ENCODE data around the gene NTM. TPM values are rescaled to one million over a fixed set of nuclear protein-coding genes. Genes with fewer than 3 reads are reported as not detected.

NTM gene
- total RNA-seq, 2 experiments from 2014 or later = not detected

DNA sequence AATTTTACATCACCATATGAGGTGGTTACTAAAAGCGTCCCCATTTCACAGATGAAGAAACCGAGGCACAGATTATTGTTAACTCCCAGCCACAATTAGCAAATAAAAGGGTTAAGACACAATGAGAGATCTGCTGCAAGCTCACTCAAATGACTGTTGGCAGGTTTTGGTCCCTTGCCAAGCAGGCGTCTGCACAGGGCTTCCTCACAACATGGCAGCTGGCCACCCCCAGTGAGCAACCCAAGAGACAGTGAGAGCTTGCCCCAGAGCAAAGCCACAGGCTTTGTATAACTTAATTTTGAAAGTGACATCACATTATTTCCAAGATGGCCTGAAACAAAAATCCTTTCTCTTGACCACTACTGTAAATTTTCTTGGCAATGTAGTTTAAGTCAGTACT is 217.6 kb downstream of the NTM start:
- Mint-ChIP-seq H3K9me3 (peaks cover 5% of the 10 kb centered on the region), H3K36me3 (ENCODE audit: low read depth) (no peaks in the 10 kb centered on the region), H3K4me1 (no peaks in the 10 kb centered on the region), H3K27ac (no peak overlapping the region), H3K27me3 (no peaks in the 10 kb centered on the region), H3K4me3 (no peak overlapping the region)
- POLR2A ChIA-PET = no interaction called here
- DNase-seq = no peak
- CTCF ChIA-PET = no interaction called here

DNA sequence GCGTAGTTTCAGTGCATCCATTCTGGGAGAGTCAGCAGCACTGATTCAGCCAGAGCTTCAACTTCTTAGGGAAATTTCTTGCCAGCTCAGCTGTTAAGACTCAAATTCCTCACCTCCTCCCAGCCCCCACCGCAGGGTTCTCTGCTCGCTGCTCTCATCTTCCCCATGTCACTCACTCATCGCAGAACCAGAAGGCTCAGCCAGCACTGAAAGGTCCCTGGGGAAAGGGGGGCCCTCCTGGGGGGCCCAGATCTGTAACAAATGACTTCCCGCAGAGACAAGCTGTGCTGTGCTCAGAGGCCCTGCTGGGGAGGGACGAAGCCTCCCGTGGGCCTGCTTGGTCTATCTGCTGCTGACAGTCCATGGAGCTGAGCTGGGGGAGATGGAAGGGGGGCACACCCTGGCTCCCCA is 220.6 kb downstream of the NTM start:
- Mint-ChIP-seq H3K4me3 (no peak overlapping the region), H3K27ac (no peak overlapping the region), H3K27me3 (no peaks in the 10 kb centered on the region), H3K9me3 (peaks cover 3% of the 10 kb centered on the region), H3K4me1 (no peaks in the 10 kb centered on the region), H3K36me3 (ENCODE audit: low read depth) (no peaks in the 10 kb centered on the region)
- no peak for DNase-seq
- ChIA-PET POLR2A (no interaction called here), CTCF (no interaction called here)

- Mint-ChIP-seq H3K4me1 (no peaks in the 10 kb centered on the region), H3K27ac (no peak overlapping the region), H3K4me3 (no peak overlapping the region), H3K9me3 (peaks cover 3% of the 10 kb centered on the region), H3K36me3 (ENCODE audit: low read depth) (no peaks in the 10 kb centered on the region), H3K27me3 (no peaks in the 10 kb centered on the region)
- CTCF ChIA-PET = no interaction called here
- POLR2A ChIA-PET = no interaction called here
- no peak for DNase-seq
These were observed 221.7 kb downstream of the NTM start for GRCh38 chr11:131592152-131592551.

DNA sequence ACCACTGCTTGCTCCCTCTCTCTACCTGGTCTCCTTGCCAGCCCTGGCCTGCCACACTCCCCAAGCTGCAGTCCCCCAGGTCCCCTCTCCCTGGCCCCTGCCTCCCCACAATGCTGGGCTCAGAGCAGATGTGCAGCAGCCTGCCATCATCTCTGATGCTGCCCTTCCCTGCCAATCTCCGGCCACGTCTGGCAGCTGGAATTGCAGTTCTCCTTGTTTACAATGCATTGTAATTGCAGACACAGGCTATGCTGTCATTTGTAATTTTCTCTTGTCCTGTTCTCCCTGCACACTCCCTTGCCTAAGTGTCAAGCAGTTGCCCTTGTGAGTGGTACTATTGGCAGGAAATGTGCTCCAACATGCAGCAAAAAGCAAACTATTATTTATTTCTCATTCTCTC is 222.3 kb downstream of the NTM start:
- Mint-ChIP-seq H3K27me3 (no peaks in the 10 kb centered on the region), H3K4me1 (no peaks in the 10 kb centered on the region), H3K36me3 (ENCODE audit: low read depth) (no peaks in the 10 kb centered on the region), H3K9me3 (peaks cover 3% of the 10 kb centered on the region), H3K27ac (no peak overlapping the region), H3K4me3 (no peak overlapping the region)
- DNase-seq = no peak
- ChIA-PET CTCF (no interaction called here), POLR2A (no interaction called here)

DNA sequence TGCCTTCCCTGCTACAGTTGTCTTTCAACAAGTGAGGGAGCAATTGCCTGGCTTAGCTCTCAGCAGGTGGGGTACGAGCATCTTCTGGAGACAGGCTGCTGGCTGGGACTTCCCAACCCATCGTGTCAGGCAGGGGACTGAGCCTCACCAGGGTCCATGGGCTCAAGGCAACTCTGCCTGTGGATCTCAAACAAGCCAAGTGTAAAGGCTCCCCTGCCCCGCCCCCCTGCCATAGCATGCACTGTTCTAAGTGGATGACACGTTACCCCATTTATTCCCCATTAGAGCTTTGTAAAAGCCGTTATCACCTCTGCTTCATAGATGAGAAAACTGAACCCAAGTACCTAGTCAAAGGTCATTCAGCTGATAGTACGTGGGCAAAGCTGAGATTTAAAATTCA is 222.9 kb downstream of the NTM start:
- ChIA-PET POLR2A (no interaction called here), CTCF (no interaction called here)
- Mint-ChIP-seq H3K9me3 (peaks cover 3% of the 10 kb centered on the region), H3K36me3 (ENCODE audit: low read depth) (no peaks in the 10 kb centered on the region), H3K27ac (no peak overlapping the region), H3K27me3 (no peaks in the 10 kb centered on the region), H3K4me3 (no peak overlapping the region), H3K4me1 (no peaks in the 10 kb centered on the region)
- no peak for DNase-seq

DNA sequence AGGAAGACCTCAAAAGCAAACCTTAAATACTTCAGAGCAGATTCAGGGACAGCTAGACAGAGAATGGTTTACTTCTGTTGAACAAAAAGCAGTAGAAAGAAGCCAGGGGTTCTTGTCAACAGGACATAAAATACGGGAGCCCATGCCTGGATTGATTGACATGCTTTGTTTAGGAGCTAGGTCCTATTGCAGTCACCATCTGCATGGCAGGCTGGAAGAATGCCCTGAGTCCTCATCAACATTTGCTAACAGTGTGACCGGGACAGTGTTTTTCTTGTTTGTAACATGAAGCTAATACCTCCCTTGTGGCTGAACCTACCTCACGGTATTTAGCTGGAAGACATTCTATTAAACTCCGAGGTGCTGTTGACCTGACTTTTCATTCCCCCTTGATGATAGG is 225.4 kb downstream of the NTM start:
- Mint-ChIP-seq H3K27ac (no peak overlapping the region), H3K4me3 (no peak overlapping the region), H3K36me3 (ENCODE audit: low read depth) (no peaks in the 10 kb centered on the region), H3K27me3 (no peaks in the 10 kb centered on the region), H3K4me1 (no peaks in the 10 kb centered on the region), H3K9me3 (no peaks in the 10 kb centered on the region)
- POLR2A ChIA-PET = no interaction called here
- CTCF ChIA-PET = no interaction called here
- DNase-seq = no peak

DNA sequence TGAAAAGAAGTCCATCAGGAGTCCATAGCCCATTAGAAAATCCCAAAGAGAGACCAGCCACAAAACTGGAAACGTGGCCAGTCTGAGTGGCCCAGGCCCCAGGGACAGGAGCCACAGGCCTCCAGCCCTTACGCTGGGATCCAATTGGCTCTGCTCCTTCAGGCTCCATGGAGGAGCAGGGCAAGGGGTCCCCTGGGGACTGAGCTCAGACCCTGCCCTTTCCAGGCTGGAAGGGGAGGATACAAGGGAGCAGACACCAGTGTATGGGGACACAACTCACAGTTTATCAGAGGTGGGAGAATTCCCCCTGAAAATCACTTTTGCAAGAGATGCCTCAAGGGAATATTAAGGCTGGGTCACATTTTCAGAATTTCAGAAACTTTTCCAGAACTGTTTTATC is 227.5 kb downstream of the NTM start:
- CTCF ChIA-PET = no interaction called here
- no peak overlapping the region for H3K4me3 Mint-ChIP-seq
- no peaks in the 10 kb centered on the region for H3K9me3 Mint-ChIP-seq
- no peaks in the 10 kb centered on the region for H3K36me3 Mint-ChIP-seq (ENCODE audit: low read depth)
- no peak for DNase-seq
- no peak overlapping the region for H3K27ac Mint-ChIP-seq
- POLR2A ChIA-PET = no interaction called here
- no peaks in the 10 kb centered on the region for H3K4me1 Mint-ChIP-seq
- H3K27me3 Mint-ChIP-seq = no peaks in the 10 kb centered on the region

DNA sequence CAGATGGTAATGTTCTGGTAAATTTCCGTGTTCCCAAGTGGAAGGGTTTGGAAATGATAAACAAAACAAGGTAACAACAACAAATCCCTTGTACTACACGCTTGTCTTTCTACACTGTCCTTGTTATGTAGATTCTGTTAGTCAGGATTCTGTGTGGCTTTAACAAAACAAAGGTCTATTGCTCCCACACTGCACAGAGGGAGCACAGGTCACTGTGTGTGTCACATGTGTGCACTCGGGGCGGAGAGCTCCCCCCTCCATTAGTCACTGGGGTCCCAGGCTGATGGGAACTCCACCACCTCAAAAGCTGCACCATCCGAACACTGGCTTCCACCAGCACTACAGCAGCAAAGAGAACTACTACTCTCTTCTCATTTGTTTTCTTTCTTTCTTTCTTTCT is 227.9 kb downstream of the NTM start:
- Mint-ChIP-seq H3K27me3 (no peaks in the 10 kb centered on the region), H3K4me3 (no peak overlapping the region), H3K27ac (no peak overlapping the region), H3K9me3 (no peaks in the 10 kb centered on the region), H3K36me3 (ENCODE audit: low read depth) (no peaks in the 10 kb centered on the region), H3K4me1 (no peaks in the 10 kb centered on the region)
- DNase-seq = no peak
- ChIA-PET CTCF (no interaction called here), POLR2A (no interaction called here)

DNA sequence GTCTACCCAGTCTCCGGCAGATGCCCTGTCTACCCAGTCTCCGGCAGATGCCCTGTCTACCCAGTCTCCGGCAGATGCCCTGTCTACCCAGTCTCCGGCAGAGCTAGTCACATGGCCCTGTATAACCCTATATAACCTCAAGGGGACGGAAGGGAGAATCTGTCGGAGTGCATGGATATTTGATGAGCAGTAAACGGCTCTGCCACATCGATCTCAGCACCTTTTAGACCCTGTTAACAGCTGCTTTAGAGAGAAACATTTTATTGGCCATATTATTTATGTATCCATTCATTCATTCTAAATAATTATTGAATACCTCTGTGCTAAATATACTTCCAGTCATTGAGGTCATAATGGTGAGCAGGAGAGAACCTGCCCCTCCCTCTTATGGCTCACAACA is 228.9 kb downstream of the NTM start:
- Mint-ChIP-seq H3K9me3 (peaks cover 2% of the 10 kb centered on the region), H3K27me3 (no peaks in the 10 kb centered on the region), H3K4me3 (no peak overlapping the region), H3K4me1 (no peaks in the 10 kb centered on the region), H3K36me3 (ENCODE audit: low read depth) (no peaks in the 10 kb centered on the region), H3K27ac (no peak overlapping the region)
- POLR2A ChIA-PET = no interaction called here
- CTCF ChIA-PET = no interaction called here
- DNase-seq = no peak

DNA sequence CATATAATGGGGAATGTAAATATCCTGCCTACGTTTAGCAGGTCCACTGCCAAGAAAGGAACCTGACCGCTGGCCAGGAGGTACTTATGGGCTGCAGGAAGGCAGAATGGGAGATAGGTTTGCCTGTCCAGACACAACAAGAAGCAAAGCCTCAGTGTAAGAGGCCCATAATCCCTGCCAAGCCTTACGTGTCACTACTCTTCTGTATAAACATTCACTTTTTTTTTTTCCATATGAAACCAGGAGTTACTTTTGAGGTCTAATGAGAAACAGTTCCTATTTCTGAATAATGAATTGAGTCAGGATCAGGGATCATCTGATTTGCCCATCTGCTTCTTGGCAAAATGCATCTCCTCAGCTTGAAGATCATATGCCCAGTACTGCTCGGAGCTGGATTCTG is 230.2 kb downstream of the NTM start:
- H3K4me3 Mint-ChIP-seq = no peak overlapping the region
- peaks cover 2% of the 10 kb centered on the region for H3K9me3 Mint-ChIP-seq
- DNase-seq = no peak
- H3K27ac Mint-ChIP-seq = no peak overlapping the region
- ChIA-PET CTCF (no interaction called here), POLR2A (no interaction called here)
- H3K27me3 Mint-ChIP-seq = no peaks in the 10 kb centered on the region
- H3K36me3 Mint-ChIP-seq (ENCODE audit: low read depth) = no peaks in the 10 kb centered on the region
- no peaks in the 10 kb centered on the region for H3K4me1 Mint-ChIP-seq

DNA sequence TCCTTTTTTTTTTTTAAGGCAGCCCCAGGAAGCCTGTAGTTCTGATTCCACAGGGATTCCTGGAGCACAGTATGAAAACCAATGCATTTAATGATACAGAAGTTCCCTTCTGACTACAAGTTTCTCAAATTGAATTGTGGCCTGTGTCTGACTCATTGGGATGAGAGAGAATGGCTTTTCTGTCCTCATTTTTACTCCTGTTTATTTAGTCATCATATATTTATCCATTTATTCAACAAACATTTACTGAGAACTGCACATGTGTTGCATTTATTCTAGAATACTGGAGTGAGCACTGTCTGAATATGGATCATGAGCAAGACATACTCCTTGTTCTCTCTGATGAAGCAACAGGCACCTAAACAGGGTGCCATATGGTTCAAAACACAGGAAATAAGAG is 231.2 kb downstream of the NTM start:
- Mint-ChIP-seq H3K9me3 (peaks cover 2% of the 10 kb centered on the region), H3K27me3 (no peaks in the 10 kb centered on the region), H3K27ac (no peak overlapping the region), H3K4me1 (no peaks in the 10 kb centered on the region), H3K36me3 (ENCODE audit: low read depth) (no peaks in the 10 kb centered on the region), H3K4me3 (no peak overlapping the region)
- POLR2A ChIA-PET = no interaction called here
- CTCF ChIA-PET = no interaction called here
- DNase-seq = no peak

DNA sequence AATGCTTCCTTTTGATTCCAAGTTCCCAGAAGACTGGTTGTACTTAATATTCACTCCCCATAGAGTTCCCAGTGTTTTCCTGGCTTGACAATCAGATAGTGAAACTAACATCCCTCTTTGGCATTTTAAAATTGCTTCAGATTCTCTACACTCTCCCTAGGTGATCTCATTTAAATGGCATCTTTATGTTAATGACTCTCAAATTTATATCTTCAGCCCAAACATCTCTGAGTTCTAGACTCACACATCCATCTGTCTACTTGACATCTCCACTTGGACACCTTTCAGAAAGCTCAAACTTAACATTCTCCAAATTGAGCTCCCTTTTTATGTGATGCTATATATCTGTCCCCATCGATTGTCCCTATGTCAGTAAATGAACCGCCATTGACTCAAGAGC is 232.0 kb downstream of the NTM start:
- Mint-ChIP-seq H3K27me3 (no peaks in the 10 kb centered on the region), H3K9me3 (peaks cover 2% of the 10 kb centered on the region), H3K27ac (no peak overlapping the region), H3K4me1 (no peaks in the 10 kb centered on the region), H3K36me3 (ENCODE audit: low read depth) (no peaks in the 10 kb centered on the region), H3K4me3 (no peak overlapping the region)
- ChIA-PET POLR2A (no interaction called here), CTCF (no interaction called here)
- no peak for DNase-seq

DNA sequence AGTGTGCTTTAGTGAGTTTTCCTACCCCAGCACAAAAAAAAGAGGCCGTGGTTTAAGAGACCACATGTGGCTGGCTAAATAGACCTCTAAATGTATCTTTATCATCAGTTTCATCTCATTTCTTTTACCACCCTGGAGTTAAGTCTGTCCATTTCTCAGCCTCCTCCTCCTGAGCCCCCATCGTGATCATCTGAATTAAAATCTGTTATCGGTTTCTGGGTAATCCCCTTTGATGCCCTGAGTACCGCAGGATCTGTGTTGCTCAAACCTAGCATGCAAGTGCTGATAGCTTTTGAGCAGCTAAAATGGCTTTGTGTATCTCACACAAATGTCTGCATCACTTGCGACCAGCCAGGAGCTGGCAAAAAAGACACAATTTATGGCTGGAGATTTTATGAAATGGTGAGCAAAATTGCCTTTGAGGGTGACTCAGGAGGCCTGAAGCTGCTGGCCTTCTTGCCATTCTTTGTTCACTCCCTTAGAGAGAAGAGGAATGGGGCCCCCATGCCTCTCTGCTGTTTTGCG is 236.5 kb downstream of the NTM start:
- Mint-ChIP-seq H3K27ac (no peak overlapping the region), H3K9me3 (peaks cover 7% of the 10 kb centered on the region), H3K4me1 (no peaks in the 10 kb centered on the region), H3K27me3 (no peaks in the 10 kb centered on the region), H3K36me3 (ENCODE audit: low read depth) (no peaks in the 10 kb centered on the region), H3K4me3 (no peak overlapping the region)
- ChIA-PET CTCF (no interaction called here), POLR2A (no interaction called here)
- DNase-seq = no peak

GRCh38 chr11:131609337-131609736 is 238.9 kb downstream of the NTM start:
- Mint-ChIP-seq H3K27me3 (no peaks in the 10 kb centered on the region), H3K4me1 (no peaks in the 10 kb centered on the region), H3K36me3 (ENCODE audit: low read depth) (no peaks in the 10 kb centered on the region), H3K9me3 (peaks cover 5% of the 10 kb centered on the region), H3K27ac (no peak overlapping the region), H3K4me3 (no peak overlapping the region)
- ChIA-PET CTCF (no interaction called here), POLR2A (no interaction called here)
- no peak for DNase-seq

GRCh38 chr11:131609921-131610320 is 239.5 kb downstream of the NTM start:
- no peak overlapping the region for H3K4me3 Mint-ChIP-seq
- ChIA-PET POLR2A (no interaction called here), CTCF (no interaction called here)
- H3K4me1 Mint-ChIP-seq = no peaks in the 10 kb centered on the region
- H3K27ac Mint-ChIP-seq = no peak overlapping the region
- H3K27me3 Mint-ChIP-seq = no peaks in the 10 kb centered on the region
- H3K9me3 Mint-ChIP-seq = peaks cover 5% of the 10 kb centered on the region
- no peaks in the 10 kb centered on the region for H3K36me3 Mint-ChIP-seq (ENCODE audit: low read depth)
- no peak for DNase-seq
